Activated naive CD8-positive, alpha-beta T cell (primary cell): ENCODE data around the gene SYNE4.
"Not testable (repeated sequence)": the region's sequence is repeated elsewhere in the genome, so short reads cannot be mapped to it uniquely, and the experiment has no call there.

Experiments used
- H3K27ac Mint-ChIP-seq: one replicate; pipeline ENCODE4 v1.8.0; 2021; ENCODE audit warnings: mixed read lengths
- H3K27me3 Mint-ChIP-seq: one replicate; pipeline ENCODE4 v1.8.0; 2021; ENCODE audit warnings: mixed read lengths
- H3K36me3 Mint-ChIP-seq: one replicate; pipeline ENCODE4 v1.8.0; 2021; ENCODE audit warnings: mixed read lengths
- H3K4me1 Mint-ChIP-seq: one replicate; pipeline ENCODE4 v1.8.0; 2021; ENCODE audit warnings: low read depth, mixed read lengths
- H3K4me3 Mint-ChIP-seq: one replicate; pipeline ENCODE4 v1.8.0; 2021; ENCODE audit warnings: mild to moderate bottlenecking, mixed read lengths
- H3K9me3 Mint-ChIP-seq: one replicate; pipeline ENCODE4 v1.8.0; 2021; ENCODE audit warnings: low read depth, mixed read lengths

SYNE4 gene

DNA sequence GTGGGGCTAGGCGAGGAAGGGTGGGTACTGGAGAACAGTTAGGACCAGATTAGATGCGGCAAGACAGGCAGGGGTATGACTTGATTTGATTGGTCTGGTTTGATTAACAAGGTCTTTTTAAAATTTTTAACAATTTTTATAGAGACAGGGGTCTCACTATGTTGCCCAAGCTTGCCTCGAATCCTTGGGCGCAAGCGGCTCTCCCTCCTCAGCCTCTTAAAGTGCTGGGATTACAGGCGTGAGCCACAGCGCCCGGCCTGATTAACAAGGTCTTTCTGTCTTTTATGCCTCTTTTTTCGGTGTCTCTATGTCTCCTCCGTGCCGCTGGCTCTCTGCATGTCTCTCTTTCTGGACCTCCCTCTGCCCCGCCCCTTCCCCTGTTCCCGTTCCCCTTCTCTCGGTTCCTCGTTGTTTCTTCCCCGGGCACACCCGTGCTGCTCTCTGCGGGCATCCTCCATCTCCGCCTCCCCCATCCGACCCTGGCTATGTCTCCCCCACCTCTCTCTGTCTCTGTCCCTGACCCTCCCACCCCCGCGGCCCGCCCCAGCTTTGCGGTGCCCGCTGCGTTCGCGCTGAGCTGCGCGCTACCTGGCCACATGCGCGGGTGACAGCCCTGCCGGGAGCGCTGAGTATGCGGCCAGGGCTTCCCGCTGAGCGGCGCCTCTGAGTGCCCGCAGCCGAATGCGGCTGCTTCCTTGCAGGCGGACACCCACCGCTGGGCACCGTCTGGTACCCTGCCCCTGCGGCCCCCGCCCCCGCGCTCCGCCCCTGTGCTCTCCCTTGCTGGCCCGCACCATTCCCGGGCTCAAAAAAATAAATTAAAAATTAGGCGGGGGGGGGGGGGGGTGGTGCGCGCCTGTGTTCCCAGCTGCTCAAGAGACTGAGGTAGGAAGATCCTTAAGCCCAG, 21.7 kb downstream of the SYNE4 start:
- H3K27ac Mint-ChIP-seq, result no peak overlapping the region
- peaks cover 2% of the 10 kb centered on the region for H3K36me3 Mint-ChIP-seq
- H3K9me3 Mint-ChIP-seq, result no peaks in the 10 kb centered on the region
- H3K27me3 Mint-ChIP-seq, result peaks cover 22% of the 10 kb centered on the region
- peaks cover 6% of the 10 kb centered on the region for H3K4me1 Mint-ChIP-seq
- H3K4me3 Mint-ChIP-seq, result peak overlapping the region; percentile 83

DNA sequence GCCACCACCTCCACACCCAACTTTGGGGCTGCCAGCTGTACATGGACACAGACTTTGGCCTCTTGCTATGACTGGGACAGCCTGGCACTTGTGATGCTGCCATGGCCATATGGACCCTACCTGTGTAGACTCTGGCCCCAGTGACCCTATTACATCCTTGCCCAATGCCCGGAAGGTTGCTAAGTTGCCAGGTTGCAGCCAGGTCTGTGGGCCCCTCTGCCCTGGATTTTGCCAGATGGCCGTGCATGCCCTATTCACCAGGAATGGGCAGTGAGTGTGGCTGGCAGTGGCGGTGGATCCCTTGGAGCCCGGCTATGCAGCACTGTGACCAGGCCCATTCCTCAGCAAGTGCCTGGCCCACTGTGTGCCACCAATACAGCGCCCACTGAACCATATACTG, 22.5 kb downstream of the SYNE4 start:
- H3K27ac Mint-ChIP-seq, result no peak overlapping the region
- no peaks in the 10 kb centered on the region for H3K9me3 Mint-ChIP-seq
- H3K36me3 Mint-ChIP-seq, result peaks cover 2% of the 10 kb centered on the region
- H3K4me1 Mint-ChIP-seq, result peaks cover 6% of the 10 kb centered on the region
- peak overlapping the region; percentile 73 for H3K4me3 Mint-ChIP-seq
- peaks cover 22% of the 10 kb centered on the region for H3K27me3 Mint-ChIP-seq

DNA sequence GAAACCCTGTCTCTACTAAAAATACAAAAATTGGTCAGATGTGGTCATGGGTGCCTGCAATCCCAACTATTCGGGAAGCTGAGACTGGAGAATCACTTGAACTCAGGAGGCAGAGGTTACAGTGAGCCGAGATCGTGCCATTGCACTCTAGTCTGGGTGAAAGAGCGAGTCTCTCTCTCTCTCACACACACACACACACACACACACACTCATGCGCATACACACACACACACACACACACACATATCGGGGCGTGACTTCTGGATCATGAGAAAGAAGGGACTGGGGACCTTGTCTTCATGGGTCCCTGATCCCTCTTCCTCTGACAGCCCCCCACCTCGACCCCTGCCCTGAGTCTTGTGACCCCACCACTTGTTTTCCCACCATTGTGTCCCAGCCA, 25.4 kb downstream of the SYNE4 start:
- Mint-ChIP-seq H3K27me3 (peaks cover 24% of the 10 kb centered on the region), H3K4me3 (no peak overlapping the region), H3K27ac (no peak overlapping the region), H3K9me3 (no peaks in the 10 kb centered on the region), H3K4me1 (peaks cover 6% of the 10 kb centered on the region), H3K36me3 (no peaks in the 10 kb centered on the region)

DNA sequence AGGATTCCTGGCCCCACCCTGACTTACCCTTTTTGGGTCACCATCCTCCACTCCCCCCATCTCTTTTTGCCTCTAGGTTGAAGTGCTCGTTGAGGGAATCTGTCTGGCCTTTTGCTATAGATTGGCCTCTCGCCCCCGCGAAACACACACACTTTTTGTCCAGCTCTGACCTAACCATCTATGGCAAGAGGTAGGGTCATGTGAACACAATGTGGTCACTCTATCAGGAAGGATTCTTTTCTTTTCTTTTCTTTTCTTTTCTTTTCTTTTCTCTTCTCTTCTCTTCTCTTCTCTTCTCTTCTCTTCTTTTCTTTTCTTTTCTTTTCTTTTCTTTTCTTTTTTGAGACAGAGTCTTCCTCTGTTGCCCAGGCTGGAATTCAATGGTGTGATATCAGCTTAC, 27.6 kb downstream of the SYNE4 start:
- H3K9me3 Mint-ChIP-seq, H3K4me3 Mint-ChIP-seq: not testable (repeated sequence)

DNA sequence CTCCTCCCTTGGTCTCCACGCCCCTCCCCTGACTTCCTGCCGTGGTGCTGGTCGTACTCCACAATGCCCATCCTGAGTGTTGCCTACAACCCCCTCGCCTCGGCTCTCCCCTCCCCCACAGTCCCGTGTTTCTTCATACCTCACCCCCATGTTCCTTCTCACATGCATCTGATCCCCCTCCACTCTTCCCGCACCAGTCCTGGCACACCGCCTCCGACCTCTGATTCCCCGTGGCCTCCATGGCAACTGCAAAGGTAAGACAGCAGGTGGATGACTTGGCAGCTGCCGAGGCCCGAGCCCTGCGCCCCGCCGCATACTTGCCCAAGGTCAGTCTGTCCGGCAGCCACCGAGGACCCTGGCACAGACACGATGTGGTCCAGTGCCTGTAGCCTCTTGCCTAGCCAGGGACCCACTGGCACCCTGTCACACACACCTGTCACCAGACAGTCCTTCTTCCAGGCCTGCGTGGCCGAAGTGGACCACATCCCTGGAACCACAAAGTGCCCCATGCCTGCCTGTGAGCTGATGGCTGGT, 29.7 kb downstream of the SYNE4 start:
- peaks cover 4% of the 10 kb centered on the region for H3K27me3 Mint-ChIP-seq
- H3K27ac Mint-ChIP-seq, result no peak overlapping the region
- H3K36me3 Mint-ChIP-seq, result no peaks in the 10 kb centered on the region
- H3K9me3 Mint-ChIP-seq, result no peaks in the 10 kb centered on the region
- no peak overlapping the region for H3K4me3 Mint-ChIP-seq
- H3K4me1 Mint-ChIP-seq, result no peaks in the 10 kb centered on the region

More for the DNA sequence above, 27.6 kb downstream of the SYNE4 start:
- H3K4me1 Mint-ChIP-seq, H3K36me3 Mint-ChIP-seq, H3K27ac Mint-ChIP-seq: not testable (repeated sequence)
- peaks cover 20% of the 10 kb centered on the region for H3K27me3 Mint-ChIP-seq

DNA sequence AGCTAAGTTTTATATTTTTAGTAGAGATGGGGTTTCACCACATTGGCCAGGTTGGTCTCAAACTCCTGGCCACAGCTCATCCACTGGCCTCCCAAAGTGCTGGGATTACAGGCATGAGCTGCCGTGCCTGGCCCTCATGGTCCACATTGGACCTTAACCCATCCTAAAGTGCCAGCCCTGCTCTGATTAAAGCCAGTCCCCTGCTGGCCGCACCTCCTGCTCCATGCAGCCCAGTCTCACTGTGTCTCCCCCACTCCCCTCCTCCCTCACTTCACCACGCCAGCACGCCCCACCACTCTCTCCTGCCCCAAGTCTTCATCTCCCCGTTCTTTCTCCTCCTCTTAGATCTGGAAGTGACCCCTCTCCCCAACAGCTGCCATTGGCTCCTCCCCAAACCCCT, 30.3 kb downstream of the SYNE4 start:
- no peak overlapping the region for H3K4me3 Mint-ChIP-seq
- H3K36me3 Mint-ChIP-seq, result no peaks in the 10 kb centered on the region
- H3K9me3 Mint-ChIP-seq, result no peaks in the 10 kb centered on the region
- peaks cover 3% of the 10 kb centered on the region for H3K27me3 Mint-ChIP-seq
- no peaks in the 10 kb centered on the region for H3K4me1 Mint-ChIP-seq
- H3K27ac Mint-ChIP-seq, result no peak overlapping the region

DNA sequence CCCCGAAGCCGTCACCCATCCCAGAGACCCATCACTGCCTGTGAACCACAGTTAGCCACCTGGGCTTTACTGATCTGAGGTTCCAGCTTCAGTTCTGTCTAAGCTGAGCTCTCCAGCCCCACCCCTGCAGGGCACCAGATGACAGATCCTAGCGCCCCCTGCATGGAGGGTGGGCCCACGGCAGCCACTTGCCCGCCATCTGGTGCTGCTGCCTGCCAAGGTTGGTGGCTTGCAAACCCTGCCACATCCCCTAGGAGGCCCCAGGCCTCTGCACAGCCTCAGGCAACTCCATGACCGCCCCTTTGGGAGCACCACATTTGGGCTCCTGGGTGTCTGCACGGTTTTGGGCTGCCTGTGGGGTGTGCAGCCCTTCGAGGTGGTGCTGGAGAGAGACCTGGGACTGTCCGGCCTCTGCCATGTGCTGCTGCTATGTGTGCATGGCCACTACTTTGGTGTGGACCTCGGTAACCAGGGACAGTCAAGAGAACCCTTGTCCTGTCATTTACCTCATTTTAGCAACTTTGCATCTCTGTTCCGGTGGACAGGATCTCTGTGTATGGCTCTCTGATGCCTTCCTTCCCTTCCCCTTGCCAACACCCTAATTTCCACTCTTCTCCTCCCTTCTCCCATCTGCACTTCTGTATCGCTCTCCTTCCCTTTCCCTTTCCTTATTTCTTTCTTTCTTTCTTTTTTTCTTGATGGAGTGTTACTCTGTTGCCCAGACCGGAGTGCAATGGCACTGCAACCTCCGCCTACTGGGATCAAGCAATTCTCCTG, 31.0 kb downstream of the SYNE4 start:
- no peaks in the 10 kb centered on the region for H3K4me1 Mint-ChIP-seq
- H3K9me3 Mint-ChIP-seq, result no peaks in the 10 kb centered on the region
- peaks cover 3% of the 10 kb centered on the region for H3K27me3 Mint-ChIP-seq
- H3K4me3 Mint-ChIP-seq, result no peak overlapping the region
- no peaks in the 10 kb centered on the region for H3K36me3 Mint-ChIP-seq
- no peak overlapping the region for H3K27ac Mint-ChIP-seq

DNA sequence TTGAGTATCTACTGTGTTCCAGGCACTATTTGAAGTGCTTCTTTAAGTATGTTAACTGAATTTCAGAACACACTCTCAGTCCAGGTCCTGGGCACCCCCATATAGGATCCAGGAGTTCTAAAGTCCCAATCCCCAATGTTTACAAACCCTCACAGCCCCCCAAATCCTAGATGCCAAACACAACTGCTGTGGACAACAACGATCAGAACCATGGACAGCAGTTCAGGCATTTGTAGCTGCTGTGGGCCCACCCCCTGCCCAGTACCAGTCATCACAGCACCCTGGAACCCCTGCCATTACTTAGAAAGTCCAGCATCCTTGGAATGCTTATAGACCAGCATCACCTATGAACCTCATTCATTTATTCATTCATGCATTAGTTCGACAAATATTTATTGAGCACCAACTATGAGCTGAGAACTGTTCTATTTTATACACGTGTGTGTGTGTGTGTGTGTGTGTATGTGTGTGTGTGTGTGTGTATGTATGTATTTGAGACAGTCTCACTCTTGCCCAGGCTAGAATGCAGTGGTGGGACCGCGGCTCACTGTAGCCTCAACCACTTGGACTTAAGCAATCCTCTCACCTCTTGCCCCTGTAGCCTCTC, 32.9 kb downstream of the SYNE4 start:
- no peaks in the 10 kb centered on the region for H3K36me3 Mint-ChIP-seq
- peaks cover under 1% of the 10 kb centered on the region for H3K27me3 Mint-ChIP-seq
- no peak overlapping the region for H3K27ac Mint-ChIP-seq
- H3K9me3 Mint-ChIP-seq, result no peaks in the 10 kb centered on the region
- no peaks in the 10 kb centered on the region for H3K4me1 Mint-ChIP-seq
- H3K4me3 Mint-ChIP-seq, result no peak overlapping the region

DNA sequence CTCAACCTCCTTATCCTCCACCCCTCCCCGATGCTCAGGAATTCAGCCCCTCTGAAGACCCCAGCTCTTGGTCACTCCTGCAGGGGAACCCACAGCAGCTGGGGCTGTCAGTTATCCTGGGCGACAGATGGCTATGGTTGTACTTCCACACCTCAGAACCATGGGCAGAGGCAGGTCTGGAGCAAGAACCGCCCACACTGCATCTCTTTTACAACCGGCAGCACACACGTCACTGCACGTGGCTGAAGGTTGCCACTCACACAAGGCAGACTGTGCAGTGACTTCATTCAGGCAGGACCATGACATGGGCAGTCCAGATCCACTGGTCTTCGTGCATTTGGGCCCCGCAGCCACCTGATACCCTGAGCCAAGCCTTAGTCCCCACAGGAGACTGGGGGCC, 35.1 kb downstream of the SYNE4 start:
- no peak overlapping the region for H3K4me3 Mint-ChIP-seq
- no peak overlapping the region for H3K27ac Mint-ChIP-seq
- no peaks in the 10 kb centered on the region for H3K27me3 Mint-ChIP-seq

DNA sequence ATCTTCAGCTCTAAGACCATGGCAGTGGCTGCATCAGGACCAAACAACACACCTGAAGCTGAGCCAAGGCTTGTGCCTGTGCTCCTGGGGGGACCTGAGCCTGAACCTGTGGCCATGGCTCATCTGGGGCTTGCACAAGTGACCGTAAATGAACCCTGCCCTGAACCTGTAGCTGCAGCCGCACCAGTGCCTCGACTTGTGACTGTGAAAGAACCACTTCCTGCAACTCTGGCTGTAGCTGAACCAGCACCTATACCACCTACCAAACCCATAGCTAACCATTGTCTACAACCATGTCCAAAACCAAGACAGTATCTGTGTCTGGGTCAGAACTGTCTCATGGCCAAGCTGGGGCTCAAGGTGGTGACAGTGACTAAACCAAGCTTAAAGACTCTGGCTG, 41.8 kb downstream of the SYNE4 start:
- Mint-ChIP-seq H3K9me3 (no peaks in the 10 kb centered on the region), H3K4me1 (peaks cover 2% of the 10 kb centered on the region), H3K36me3 (no peaks in the 10 kb centered on the region), H3K27me3 (no peaks in the 10 kb centered on the region), H3K4me3 (no peak overlapping the region), H3K27ac (no peak overlapping the region)

More for the DNA sequence above, 35.1 kb downstream of the SYNE4 start:
- Mint-ChIP-seq H3K36me3 (no peaks in the 10 kb centered on the region), H3K9me3 (no peaks in the 10 kb centered on the region), H3K4me1 (peaks cover 2% of the 10 kb centered on the region)

DNA sequence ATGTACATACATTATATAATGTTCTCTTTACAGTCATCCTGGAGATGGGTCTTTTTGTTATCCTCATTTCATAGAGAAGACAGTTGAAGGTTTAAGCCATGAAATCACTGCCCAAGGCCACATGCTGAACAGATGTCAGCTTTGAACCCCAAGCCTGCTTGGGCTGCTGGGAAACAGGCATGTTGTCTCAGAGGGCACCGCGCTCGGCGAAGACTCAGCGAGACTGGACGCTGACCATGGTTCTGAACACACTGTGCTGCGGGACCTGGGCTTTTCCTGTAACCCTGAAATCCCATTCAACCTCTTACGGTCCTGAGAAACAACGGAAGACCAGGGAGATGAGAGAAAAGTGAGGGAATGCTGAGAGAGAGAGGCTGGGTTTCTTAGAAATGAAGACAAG, 45.1 kb downstream of the SYNE4 start:
- H3K4me3 Mint-ChIP-seq, result no peak overlapping the region
- peaks cover 11% of the 10 kb centered on the region for H3K4me1 Mint-ChIP-seq
- no peaks in the 10 kb centered on the region for H3K9me3 Mint-ChIP-seq
- H3K27me3 Mint-ChIP-seq, result no peaks in the 10 kb centered on the region
- no peak overlapping the region for H3K27ac Mint-ChIP-seq
- no peaks in the 10 kb centered on the region for H3K36me3 Mint-ChIP-seq

DNA sequence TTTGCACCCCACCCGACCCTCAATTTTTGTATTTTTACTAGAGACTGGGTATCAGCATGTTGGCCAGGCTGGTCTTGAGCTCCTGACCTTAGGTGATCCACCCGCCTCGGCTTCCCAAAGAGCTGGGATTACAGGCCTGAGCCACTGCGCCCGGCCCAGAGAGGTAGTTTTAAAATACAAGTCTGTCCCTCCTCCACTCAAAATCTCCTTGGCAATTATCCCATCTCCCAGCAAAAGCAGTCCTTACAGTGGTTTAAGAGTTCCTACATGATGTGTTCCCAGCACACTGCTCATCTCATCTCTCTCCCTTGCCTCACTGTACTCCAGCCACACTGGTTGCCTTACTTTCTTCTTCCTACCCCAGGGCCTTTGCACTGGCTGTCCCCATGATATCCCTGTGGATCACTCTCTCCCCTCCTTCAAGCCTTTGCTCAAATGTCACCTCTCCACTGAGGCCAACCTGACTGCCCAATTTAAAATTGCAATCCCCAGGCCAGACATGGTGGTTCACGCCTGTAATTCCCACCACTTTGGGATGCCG, 48.1 kb downstream of the SYNE4 start:
- Mint-ChIP-seq H3K4me3 (peak overlapping the region; percentile 36), H3K36me3 (no peaks in the 10 kb centered on the region), H3K27me3 (no peaks in the 10 kb centered on the region), H3K27ac (no peak overlapping the region), H3K9me3 (no peaks in the 10 kb centered on the region), H3K4me1 (peaks cover 36% of the 10 kb centered on the region)

DNA sequence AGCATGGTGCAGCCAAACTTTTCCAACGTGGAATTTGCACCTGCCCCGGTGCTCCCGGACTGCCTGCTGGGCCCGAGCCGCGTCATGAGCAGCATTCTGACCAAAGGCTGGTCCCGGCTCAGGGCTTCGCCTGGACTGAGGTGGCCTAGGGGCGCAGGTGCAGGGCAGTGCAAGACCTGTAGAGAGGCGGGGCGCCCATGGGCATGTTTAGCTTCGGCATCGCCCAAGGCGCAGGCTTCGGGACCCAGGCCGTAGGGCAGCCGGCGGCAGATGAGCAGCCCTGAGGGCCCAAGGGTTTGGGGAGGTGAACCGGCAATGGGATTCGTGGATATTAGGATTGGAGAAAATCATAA, 48.7 kb downstream of the SYNE4 start:
- Mint-ChIP-seq H3K36me3 (no peaks in the 10 kb centered on the region), H3K4me3 (peak overlapping the region; percentile 59), H3K9me3 (no peaks in the 10 kb centered on the region), H3K4me1 (peaks cover 40% of the 10 kb centered on the region), H3K27ac (no peak overlapping the region), H3K27me3 (no peaks in the 10 kb centered on the region)

DNA sequence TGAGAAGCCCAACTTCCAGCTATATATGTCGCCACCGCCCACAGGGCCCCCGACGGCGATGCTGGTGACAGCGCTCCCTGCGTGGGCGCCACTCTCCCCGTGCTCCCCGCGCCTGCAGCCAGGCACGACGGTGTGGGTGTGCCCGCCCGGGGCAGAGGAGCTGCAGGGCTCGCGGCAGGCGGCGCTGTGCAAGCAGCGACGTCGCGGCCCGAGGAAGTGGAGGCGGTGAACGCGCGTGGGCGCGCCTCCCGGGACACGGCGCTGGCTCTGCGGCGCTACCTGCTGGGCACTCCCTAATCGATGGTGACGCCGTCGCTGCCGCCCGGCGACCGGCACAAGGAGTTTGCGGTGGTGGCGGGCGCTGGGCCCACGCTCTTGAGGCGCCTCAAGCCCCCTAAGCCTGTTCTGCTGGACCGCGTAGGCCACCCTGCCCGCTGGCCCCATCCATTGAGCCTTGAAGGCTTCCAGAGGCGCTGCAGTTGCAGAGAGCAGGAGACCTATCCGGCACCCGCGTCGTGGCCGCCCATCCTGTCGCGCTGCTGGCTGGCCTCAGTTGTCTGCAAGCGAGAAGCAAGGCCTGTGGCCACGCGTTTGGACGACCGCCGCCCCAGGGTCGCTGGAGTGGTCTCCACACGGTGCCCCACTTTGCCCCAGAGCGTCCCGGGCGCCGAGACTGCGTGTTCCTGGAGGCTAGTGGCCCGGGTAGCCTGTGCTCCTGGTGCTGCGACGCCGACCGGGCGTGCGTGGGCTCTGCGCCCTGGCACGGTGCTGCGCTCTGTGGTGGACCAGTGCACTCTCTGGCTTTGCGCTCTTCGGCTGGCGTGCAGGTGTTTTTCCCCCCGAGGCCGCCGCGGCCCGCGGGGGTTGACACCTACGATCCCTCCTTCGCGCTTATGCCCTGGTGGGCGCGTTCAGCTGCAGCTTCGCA, 49.3 kb downstream of the SYNE4 start:
- H3K4me1 Mint-ChIP-seq, result peaks cover 43% of the 10 kb centered on the region
- H3K27ac Mint-ChIP-seq, result no peak overlapping the region
- peak overlapping the region; percentile 59 for H3K4me3 Mint-ChIP-seq
- no peaks in the 10 kb centered on the region for H3K27me3 Mint-ChIP-seq
- H3K9me3 Mint-ChIP-seq, result no peaks in the 10 kb centered on the region
- H3K36me3 Mint-ChIP-seq, result no peaks in the 10 kb centered on the region
